Endodermal cell (in vitro differentiated cells): ENCODE data around the gene OR56B4. TPM values are rescaled to one million over a fixed set of nuclear protein-coding genes. Genes with fewer than 3 reads are reported as not detected.

Source experiments
- DNase-seq: peaks from one replicate; pipeline ENCODE4 v3.0.0-alpha.2; 2017
- H3K27ac ChIP-seq: 2 replicates; pipeline ENCODE4 v1.5.1; 2013; ENCODE audit warnings: mild to moderate bottlenecking, low read depth, low read length, moderate library complexity
- H3K27me3 ChIP-seq: 2 replicates; pipeline ENCODE4 v1.6.1; 2013; ENCODE audit warnings: mild to moderate bottlenecking, low read length, moderate library complexity; ENCODE audit not compliant: insufficient read depth, control insufficient read depth, poor library complexity, severe bottlenecking
- H3K36me3 ChIP-seq: 2 replicates; pipeline ENCODE4 v1.7.0; 2013; ENCODE audit warnings: mild to moderate bottlenecking, low read length, moderate library complexity; ENCODE audit not compliant: control insufficient read depth, insufficient read depth
- H3K4me1 ChIP-seq: one replicate; pipeline ENCODE4 v1.7.0; 2013; ENCODE audit warnings: low read length; ENCODE audit not compliant: control insufficient read depth, insufficient read depth
- H3K4me3 ChIP-seq: 2 replicates; pipeline ENCODE4 v1.5.1; 2013; ENCODE audit warnings: mild to moderate bottlenecking, low read length, moderate library complexity
- H3K9ac ChIP-seq: 2 replicates; pipeline ENCODE4 v1.6.1; 2013; ENCODE audit warnings: mild to moderate bottlenecking, low read length, moderate library complexity; ENCODE audit not compliant: poor library complexity, severe bottlenecking; ENCODE audit errors: extremely low read depth
- H3K9me3 ChIP-seq: 2 replicates; pipeline ENCODE4 v1.6.1; 2013; ENCODE audit warnings: mild to moderate bottlenecking, low read length, moderate library complexity; ENCODE audit not compliant: control insufficient read depth
- H3K27ac Mint-ChIP-seq: 2 replicates; pipeline ENCODE4 v1.8.0; 2020; ENCODE audit warnings: mixed read lengths
- H3K27me3 Mint-ChIP-seq: 2 replicates; pipeline ENCODE4 v1.8.0; 2021; ENCODE audit warnings: mild to moderate bottlenecking, mixed read lengths; ENCODE audit not compliant: insufficient read depth
- H3K36me3 Mint-ChIP-seq: 2 replicates; pipeline ENCODE4 v1.8.0; 2020; ENCODE audit warnings: low read depth, mixed read lengths
- H3K4me1 Mint-ChIP-seq: 2 replicates; pipeline ENCODE4 v1.8.0; 2020; ENCODE audit warnings: mixed read lengths
- H3K4me3 Mint-ChIP-seq: 2 replicates; pipeline ENCODE4 v1.8.0; 2020; ENCODE audit warnings: mild to moderate bottlenecking, moderate library complexity, mixed read lengths
- H3K9me3 Mint-ChIP-seq: 2 replicates; pipeline ENCODE4 v1.8.0; 2020; ENCODE audit warnings: mild to moderate bottlenecking, mixed read lengths
- WGBS, 2 experiments: methylation state at CpG; one replicate each; pipeline versions ENCODE4 v1.1.5 to v1.1.7; 2013; ENCODE audit warnings: missing lambda C conversion rate in 2 of 2, mixed read lengths in 1 of 2; ENCODE audit not compliant: insufficient coverage in 1 of 2, insufficient read length in 1 of 2; 5-methylcytosine and 5-hydroxymethylcytosine counted together
- total RNA-seq, 2 donors: library from RNA; stranded (reverse); fragmentation: NEBNext Ultra II Directional in 1 of 2; extraction: Animal tissue kit (Norgen Biotek cat#: 25700) in 1 of 2; gene quantifications; 2 replicates in 1 of 2; 3 replicates in 1 of 2; pipeline ENCODE4 v1.2.1, GENCODE V29; 2021
- TF ChIP-seq, protein P1 (sequence below): fragments of 200-600 bp; sonication (generic); conservative IDR thresholded peaks from 2 replicates; pipeline ENCODE4 v1.5.0; 2021; ENCODE audit warnings: antibody characterized with exemption, mild to moderate bottlenecking

The OR56B4 gene
- total RNA-seq, 2 donors from 2014 or later, result not detected

- no peaks in the 10 kb centered on the region for H3K4me1 ChIP-seq
- DNase-seq, result no peak
- WGBS, 2 experiments, result 80% methylated on average over 1 of the region's 1 CpG; no CpG with 5 or more reads in 1 of the 2 experiments
- no peak overlapping the region for H3K27ac ChIP-seq
- H3K27me3 ChIP-seq, result no peaks in the 10 kb centered on the region
- Mint-ChIP-seq H3K27ac (no peak overlapping the region), H3K4me1 (peaks cover 5% of the 10 kb centered on the region), H3K9me3 (peaks cover 2% of the 10 kb centered on the region), H3K36me3 (no peaks in the 10 kb centered on the region), H3K27me3 (no peaks in the 10 kb centered on the region), H3K4me3 (no peak overlapping the region)
- H3K9me3 ChIP-seq, result peaks cover 7% of the 10 kb centered on the region
- TF ChIP-seq, protein P1, sequence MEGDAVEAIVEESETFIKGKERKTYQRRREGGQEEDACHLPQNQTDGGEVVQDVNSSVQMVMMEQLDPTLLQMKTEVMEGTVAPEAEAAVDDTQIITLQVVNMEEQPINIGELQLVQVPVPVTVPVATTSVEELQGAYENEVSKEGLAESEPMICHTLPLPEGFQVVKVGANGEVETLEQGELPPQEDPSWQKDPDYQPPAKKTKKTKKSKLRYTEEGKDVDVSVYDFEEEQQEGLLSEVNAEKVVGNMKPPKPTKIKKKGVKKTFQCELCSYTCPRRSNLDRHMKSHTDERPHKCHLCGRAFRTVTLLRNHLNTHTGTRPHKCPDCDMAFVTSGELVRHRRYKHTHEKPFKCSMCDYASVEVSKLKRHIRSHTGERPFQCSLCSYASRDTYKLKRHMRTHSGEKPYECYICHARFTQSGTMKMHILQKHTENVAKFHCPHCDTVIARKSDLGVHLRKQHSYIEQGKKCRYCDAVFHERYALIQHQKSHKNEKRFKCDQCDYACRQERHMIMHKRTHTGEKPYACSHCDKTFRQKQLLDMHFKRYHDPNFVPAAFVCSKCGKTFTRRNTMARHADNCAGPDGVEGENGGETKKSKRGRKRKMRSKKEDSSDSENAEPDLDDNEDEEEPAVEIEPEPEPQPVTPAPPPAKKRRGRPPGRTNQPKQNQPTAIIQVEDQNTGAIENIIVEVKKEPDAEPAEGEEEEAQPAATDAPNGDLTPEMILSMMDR, result no peak
- H3K9ac ChIP-seq, result no peak overlapping the region
- no peaks in the 10 kb centered on the region for H3K36me3 ChIP-seq
- no peak overlapping the region for H3K4me3 ChIP-seq
Observed at GRCh38 chr11:6110011-6110410, 2.5 kb downstream of the OR56B4 start.

DNA sequence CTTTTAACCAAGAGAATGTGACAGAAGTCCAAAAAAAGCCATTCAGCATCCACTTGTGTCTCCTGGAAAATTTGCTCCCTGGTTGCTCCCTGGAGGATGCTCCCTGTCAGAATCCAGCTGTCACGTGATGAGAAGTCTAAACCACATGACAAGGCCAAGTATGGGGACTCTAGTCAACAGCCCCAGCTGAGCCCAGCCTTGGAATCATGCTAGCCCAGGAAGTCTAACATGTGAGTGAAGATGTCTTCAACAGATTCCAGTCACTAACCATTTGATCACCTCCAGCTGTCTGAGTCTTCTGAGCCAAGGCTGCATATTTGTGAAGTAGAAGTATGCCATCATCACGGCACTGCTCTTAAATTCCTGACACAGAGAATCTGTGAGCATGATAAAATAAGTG lies 4.2 kb downstream of the OR56B4 start:
- Mint-ChIP-seq H3K4me1 (peaks cover 5% of the 10 kb centered on the region), H3K36me3 (no peaks in the 10 kb centered on the region), H3K27me3 (peaks cover 2% of the 10 kb centered on the region), H3K9me3 (peaks cover 1% of the 10 kb centered on the region), H3K4me3 (no peak overlapping the region), H3K27ac (no peak overlapping the region)
- Histone ChIP-seq H3K27ac (no peak overlapping the region), H3K9ac (no peak overlapping the region), H3K9me3 (peaks cover 7% of the 10 kb centered on the region), H3K4me3 (no peak overlapping the region), H3K27me3 (no peaks in the 10 kb centered on the region), H3K4me1 (no peaks in the 10 kb centered on the region), H3K36me3 (no peaks in the 10 kb centered on the region)
- no peak for DNase-seq
- WGBS, 2 experiments, result 84 to 93% methylated on average over 2 of the region's 2 CpGs
- TF ChIP-seq, protein P1, result no peak

DNA sequence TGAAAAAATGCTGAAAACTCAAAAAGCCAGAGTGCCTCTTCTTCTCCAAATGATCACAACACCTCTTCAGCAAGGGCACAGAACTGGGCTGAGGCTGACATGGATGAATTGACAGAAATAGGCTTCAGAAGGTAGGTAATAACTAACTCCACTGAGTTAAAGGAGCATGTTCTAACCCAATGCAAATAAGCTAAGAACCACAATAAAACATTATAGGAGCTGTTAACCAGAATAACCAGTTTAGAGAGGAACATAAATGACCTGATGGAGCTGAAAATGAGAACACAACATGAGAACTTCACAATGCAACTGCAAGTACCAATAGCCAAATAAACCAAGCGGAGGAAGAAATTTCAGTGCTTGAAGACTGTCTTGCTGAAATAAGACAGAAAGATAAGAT lies 9.2 kb downstream of the OR56B4 start:
- no peak overlapping the region for H3K4me3 Mint-ChIP-seq
- TF ChIP-seq, protein P1, result no peak
- peaks cover 30% of the 10 kb centered on the region for H3K9me3 Mint-ChIP-seq
- Histone ChIP-seq H3K4me1 (no peaks in the 10 kb centered on the region), H3K27ac (no peak overlapping the region), H3K9ac (no peak overlapping the region), H3K36me3 (no peaks in the 10 kb centered on the region), H3K27me3 (no peaks in the 10 kb centered on the region), H3K4me3 (no peak overlapping the region), H3K9me3 (peaks cover 33% of the 10 kb centered on the region)
- no peaks in the 10 kb centered on the region for H3K4me1 Mint-ChIP-seq
- 88 to 100% methylated on average over 1 of the region's 1 CpG for WGBS, 2 experiments
- no peaks in the 10 kb centered on the region for H3K36me3 Mint-ChIP-seq
- no peak for DNase-seq
- no peak overlapping the region for H3K27ac Mint-ChIP-seq
- peaks cover 2% of the 10 kb centered on the region for H3K27me3 Mint-ChIP-seq
